GM18511 (cell line): Measurements from ENCODE around the gene ARHGEF7.

ENCODE experiments used
- ATAC-seq: cut with Tn5 transposase; IDR thresholded peaks from one replicate; pipeline ENCODE4 v1.9.1; 2021; ENCODE audit warnings: mild to moderate bottlenecking, moderate library complexity; ENCODE audit not compliant: unreplicated experiment

Gene ARHGEF7

GRCh38 chr13:111139452-111139851 is 24.3 kb downstream of the ARHGEF7 start:
- ATAC-seq = no peak

GRCh38 chr13:111139873-111140561 is 24.9 kb downstream of the ARHGEF7 start:
- ATAC-seq = no peak

GRCh38 chr13:111140562-111141105 is 25.5 kb downstream of the ARHGEF7 start:
- no peak for ATAC-seq

GRCh38 chr13:111142472-111142871 is 27.4 kb downstream of the ARHGEF7 start:
- no peak for ATAC-seq

- no peak for ATAC-seq
These were observed 28.9 kb downstream of the ARHGEF7 start for GRCh38 chr13:111143865-111144540.

- ATAC-seq = no peak
These were observed 30.0 kb downstream of the ARHGEF7 start for GRCh38 chr13:111145071-111145470.

DNA sequence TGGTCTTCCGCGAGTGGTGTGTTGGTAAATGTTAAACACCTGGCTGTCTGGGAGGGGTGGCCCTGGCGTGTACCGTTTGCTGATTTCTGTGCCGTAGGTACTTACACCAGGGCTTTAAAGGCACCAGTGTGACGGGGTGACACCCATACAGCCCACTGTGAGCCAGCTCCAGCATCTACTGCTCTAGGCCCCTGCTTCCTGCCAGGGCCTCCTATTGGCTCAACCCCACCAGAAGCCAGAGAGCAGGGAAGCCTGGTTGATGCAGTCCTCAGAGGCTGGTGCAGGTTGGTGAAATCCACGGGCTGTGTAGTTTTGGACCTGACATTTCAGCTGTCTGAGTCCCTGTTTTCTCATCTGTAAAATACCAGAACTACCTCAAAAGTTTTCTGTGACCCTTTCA is 30.4 kb downstream of the ARHGEF7 start:
- no peak for ATAC-seq

GRCh38 chr13:111152844-111153243 is 37.7 kb downstream of the ARHGEF7 start:
- ATAC-seq = no peak

DNA sequence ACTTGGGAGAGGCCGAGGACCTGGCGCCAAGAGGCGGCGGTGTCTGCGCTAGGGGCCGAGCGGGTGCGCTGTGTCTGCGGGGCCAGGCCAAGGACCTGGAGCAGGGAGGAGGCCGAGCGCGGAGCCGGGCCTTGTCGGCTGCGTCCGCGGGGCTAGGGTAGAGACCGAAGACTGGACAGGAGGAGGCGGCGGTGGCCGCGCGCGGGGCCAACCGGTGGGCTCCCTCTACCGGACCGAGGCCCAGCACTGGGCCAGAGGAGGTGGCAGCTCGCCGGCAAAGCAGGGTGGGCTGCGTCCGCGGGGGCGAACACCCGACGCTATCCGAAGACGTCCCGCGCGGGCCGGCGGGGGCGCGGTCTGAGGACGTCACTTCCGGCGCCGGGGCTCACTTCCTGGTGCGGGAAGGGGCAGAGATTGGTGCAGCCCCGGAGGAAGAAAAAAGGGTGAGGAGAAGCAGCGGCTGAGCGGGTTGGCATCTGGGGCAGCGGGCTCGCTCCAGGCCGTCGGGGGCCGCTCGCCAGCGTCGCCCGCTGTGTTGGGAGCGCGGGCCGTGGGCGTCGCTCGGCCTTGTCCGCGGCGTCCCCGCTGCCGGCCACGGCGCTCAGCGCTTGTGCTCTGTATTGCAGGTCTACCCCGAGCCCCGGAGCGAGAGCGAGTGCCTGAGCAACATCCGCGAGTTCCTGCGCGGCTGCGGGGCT is 38.3 kb downstream of the ARHGEF7 start:
- peak; percentile 91 for ATAC-seq

DNA sequence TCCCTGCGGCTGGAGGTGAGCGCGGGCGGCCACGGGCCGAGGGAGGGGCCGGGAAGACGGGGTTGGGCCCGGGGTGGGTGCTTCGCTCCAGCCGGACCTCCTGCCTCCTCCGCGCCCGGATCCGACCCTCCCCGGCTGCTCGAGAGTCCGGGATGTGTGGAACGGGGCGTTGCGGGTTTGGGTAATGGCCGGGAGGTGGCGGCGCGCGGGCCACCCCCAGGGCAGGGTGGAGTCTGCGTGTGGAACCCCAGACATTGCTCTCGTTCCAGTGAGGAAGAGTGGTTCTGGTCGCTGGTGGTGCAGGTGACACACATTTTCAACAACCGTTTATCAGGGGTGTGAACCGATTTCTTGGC is 38.8 kb downstream of the ARHGEF7 start:
- ATAC-seq = peak; percentile 59

DNA sequence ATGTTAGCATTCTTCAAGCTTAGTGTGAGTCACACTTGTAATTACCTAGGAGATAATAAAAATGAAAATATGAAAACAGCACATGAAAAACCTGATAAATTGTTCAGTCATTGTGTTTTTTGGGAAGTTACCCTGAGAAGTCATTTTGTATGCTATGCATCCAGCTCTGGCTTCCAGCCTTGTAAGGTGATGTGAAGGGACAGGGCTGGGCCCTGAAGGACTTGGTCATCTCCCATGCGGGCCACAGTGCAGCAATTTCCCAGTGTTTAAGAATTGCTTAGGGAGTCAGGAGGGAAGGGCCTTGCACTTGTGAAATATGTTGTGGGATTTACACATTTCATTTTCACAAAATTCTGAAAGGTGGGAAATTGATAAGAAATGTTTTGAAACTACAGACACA is 41.3 kb downstream of the ARHGEF7 start:
- ATAC-seq = no peak

DNA sequence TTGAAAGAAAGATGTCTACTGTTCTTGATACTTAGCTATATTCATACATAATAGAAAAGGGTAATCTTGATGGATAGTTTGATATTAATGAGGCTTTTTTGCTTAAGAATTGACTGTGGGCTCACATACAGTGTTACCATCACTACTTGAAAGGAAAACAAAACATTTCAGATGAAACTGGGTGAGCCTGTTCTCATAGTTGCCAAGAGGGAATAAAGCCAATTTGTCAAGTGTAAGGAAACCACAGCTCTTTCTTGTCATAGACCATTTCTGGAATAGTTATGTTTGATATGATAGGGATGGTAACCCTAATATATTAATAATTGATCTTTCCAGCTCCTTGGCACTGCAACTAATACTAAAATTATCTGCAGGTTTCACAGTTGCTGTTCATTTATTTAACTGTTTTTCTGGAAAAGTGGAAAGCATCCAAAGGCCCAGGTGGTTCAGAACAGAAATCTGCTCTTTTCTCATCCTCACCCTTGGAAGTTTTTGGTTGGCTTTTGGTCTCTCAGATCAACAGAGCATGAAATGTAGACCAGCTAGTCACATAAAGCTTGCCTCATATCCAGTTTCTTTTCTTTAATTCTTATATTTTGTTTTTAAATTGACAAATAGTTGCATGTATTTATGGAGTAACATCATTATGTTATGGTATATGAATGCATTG is 43.2 kb downstream of the ARHGEF7 start:
- no peak for ATAC-seq

DNA sequence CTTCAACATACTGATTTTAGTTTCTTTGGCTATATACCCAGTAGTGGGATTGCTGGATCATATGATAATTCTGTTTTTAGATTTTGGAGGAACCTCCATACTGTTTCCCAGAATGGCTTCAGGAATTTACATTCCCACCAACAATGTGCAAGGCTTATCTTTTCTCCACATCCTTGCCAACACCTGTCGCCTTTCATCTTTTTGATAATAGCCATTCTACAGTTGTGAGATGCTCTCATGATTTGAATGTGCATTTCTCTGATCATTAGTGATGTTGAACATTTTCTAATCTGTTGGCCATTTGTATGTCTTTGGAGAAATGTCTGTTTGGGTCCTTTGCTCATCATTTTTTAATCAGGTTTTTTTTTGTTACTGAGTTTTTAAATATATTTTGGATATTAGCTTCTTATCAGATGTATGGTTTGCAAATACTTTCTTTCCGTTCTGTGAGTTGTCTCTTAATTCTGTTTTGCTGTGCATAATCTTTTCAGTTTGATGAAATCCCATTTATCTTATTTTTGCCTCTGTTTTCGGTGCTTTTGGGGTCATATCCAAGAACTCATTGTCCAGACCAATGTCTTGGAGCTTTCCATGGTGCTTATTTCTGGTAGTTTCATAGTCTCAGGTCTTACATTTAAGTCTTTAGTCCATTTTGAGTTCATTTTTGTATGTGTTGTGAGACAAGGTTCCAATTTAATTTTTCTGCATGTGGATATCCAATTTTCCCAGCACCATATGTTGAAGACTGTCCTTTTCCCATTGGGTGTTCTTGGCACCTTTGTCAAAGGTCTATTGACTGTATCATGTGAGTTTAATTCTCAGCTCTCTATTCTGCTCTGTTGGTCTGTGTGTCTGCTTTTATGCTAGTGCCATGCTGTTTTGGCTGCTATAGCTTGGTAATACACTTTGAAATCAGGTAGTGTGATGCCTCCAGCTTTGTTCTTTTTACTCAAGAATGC is 44.5 kb downstream of the ARHGEF7 start:
- ATAC-seq = no peak

DNA sequence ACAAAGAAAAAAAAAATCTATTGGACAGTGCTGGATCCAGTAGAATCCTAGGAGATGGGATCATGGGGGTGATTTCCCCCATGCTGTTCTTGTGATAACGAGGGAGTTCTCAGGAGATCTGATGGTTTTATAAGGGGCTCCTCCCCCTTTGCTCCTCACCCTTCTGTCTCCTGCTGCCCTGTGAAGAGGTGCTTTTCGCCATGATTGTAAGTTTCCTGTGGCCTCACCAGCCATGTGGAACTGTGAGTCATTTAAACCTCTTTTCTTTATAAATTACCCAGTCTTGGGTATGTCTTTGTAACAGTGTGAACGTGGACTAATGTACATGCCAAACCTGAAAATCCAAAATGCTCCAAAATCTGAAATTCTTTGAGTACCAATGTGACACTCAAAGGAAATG is 45.5 kb downstream of the ARHGEF7 start:
- ATAC-seq = no peak

DNA sequence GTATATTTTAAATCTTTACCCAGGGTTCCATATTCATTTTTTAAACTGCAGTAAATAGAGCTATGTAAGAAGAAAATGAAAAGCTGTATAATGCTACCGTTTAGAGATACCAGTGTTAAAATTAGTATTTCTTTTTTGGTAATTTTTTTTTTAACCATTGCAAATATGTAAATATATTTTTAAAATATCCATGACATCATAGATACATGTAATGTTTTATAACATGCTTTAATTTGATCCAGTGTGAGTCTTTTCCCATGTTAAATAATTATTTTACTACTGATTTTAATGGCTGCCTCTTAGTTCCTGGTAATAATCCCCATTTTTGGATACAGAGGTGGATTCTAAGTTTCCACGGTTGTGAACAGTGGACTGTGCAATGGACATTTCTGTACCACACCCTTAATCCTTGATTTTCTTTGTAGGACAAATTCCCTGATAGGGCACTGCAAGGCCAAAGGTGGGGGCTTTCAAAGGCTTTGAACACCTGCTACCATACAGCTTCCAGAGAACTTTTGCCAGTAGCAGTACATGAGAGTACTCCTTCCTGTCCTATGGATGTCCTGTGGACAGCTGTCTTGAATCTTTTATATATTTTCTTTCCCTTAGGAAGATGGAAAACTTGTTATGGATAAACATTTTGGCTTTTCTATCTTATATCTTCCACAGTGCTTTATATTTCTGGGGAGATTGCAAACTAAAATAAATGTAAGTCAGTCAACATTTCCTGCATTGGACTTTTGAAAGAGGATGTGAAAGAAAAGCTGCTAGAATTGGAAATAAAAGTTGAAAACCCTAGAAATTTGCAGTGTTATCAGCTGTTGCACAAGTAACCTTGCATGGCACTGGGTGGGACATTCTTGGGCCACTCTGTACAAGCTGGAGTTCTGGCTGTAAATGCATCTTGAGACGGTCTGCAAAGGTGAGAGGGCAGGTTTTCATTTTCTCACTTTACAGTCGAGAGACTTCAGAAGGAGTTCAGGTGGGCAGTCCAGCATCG is 46.8 kb downstream of the ARHGEF7 start:
- ATAC-seq = peak; percentile 65

DNA sequence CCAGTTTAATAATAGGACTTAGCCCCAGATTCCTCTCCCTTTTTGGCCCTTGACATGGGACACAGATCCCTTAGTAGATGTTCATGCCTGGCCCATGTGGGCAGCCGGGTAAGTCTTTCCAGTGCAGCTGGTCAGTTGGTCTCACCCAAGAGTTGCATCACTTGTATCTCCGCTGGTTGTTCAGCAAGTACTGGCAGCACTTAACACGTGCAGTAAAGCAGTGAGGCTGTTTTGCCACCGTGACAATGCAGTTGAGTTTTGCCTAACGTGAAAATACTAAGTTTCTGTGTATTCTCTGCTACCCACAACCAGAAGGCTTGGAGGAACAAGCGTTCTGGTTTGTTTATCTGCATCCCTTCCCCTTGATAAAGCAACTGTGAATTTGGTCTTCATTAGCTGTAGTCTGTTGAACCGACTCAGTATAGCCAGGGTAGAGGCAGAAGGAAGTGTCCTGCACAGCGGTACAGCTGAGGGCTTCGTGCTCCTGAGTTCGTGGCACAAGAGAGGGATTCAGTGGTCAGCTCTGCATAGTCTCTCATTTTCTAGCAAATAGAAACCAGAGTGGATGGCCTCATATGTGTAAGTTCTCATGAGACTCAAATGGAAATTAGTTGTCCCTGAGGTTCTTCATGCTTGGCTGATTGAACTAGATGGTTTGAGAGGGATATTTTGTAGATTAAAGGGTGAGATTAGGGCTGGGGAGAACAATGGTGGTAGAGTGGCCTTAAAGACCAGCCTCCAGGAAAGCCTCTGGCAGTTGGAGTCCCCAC is 50.3 kb downstream of the ARHGEF7 start:
- ATAC-seq = peak; percentile 64

DNA sequence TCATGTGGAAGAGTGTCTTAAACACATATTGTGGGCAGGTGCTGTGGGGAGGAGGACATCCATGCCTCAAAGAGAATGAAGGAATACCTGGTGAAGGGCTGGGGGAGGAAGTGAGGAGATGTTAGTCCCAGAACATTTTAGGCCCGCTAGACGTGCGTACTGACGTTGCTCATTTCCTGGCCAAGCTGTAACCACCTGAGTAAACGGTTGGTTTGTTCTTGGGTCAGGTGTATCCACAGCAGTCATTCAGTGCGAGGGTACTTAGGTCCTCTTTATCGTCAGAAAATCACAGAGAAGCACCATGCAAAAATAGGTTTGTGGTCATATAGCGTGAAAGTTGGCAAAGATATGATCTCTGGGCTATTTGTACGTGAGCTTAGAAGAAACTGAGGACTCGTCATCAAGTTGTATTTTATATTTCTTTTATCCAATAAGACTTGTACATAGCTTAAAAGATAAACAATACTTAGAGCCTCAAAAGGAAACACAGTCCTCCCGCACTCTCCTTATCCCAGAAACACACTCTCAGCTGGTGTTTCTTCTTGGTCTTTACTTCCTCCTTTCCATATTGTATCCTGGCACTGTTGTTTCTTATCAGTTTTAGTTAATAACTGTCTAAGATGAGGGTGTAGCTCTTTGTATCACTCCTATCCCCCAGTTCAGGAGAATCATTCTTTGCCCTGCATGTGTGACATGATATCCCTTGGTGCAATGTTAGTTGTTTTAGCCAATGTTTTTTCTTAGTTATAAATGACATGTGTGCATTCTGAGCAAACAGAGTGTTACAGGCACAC is 52.0 kb downstream of the ARHGEF7 start:
- ATAC-seq = peak; percentile 29
